SK-N-SH (cell line): ENCODE data around the gene NCAN. TPM values are rescaled to one million over a fixed set of nuclear protein-coding genes. Genes with fewer than 3 reads are reported as not detected.

Experiments used
- CTCF ChIA-PET: fragments of 300-600, 350-600 bp; formaldehyde crosslinking; extraction: SDS; loops from one replicate; lab custom pipeline; 2021; lab: Yijun Ruan, JAX
- POLR2A ChIA-PET: fragments of 350-600 bp; sonication (Branson Sonifier 250); formaldehyde crosslinking; extraction: SDS; loops from one replicate; lab custom pipeline; 2020; ENCODE audit warnings: antibody characterized with exemption, inconsistent platforms; lab: Yijun Ruan, JAX
- DNase-seq: peaks from one replicate; pipeline ENCODE4 v3.0.0; 2012
- H2AFZ ChIP-seq: fragments of 200-600 bp; sonication (generic); 2 replicates; pipeline ENCODE4 v1.8.1; 2016; ENCODE audit warnings: antibody characterized with exemption, mild to moderate bottlenecking, low read depth
- H3F3A ChIP-seq: fragments of 200-600 bp; sonication (generic); replicated peaks from 2 replicates; pipeline ENCODE3; 2016; ENCODE audit warnings: antibody characterized with exemption, mild to moderate bottlenecking; ENCODE audit not compliant: insufficient read depth
- H3K27ac ChIP-seq, 2 experiments: fragments of 200-500 bp in 1 of 2; fragments of 200-600 bp in 1 of 2; sonication (Bioruptor generic) in 1 of 2; sonication (generic), shearing (Covaris generic) in 1 of 2; 2 replicates each; pipeline versions ENCODE4 v1.5.1 to v1.6.1; 2014 to 2016; ENCODE audit warnings: low read depth in 2 of 2, inconsistent platforms in 1 of 2, low read length in 1 of 2, mild to moderate bottlenecking in 1 of 2, mixed read lengths in 1 of 2
- H3K27me3 ChIP-seq: fragments of 200-600 bp; sonication (generic), shearing (Covaris generic); 2 replicates; pipeline ENCODE4 v1.6.1; 2016; ENCODE audit warnings: mixed run types; ENCODE audit not compliant: insufficient read depth
- H3K36me3 ChIP-seq, 2 experiments: fragments of 200-500 bp in 1 of 2; fragments of 200-600 bp in 1 of 2; sonication (Bioruptor generic) in 1 of 2; sonication (generic) in 1 of 2; replicated peaks in 1 of 2; 2 replicates each; pipeline versions ENCODE3 to v1.5.1; 2014 to 2016; ENCODE audit warnings: low read length in 1 of 2, mild to moderate bottlenecking in 1 of 2; ENCODE audit not compliant: insufficient read depth in 2 of 2, control insufficient read depth in 1 of 2
- H3K4me1 ChIP-seq, 2 experiments: fragments of 200-500 bp in 1 of 2; fragments of 200-600 bp in 1 of 2; sonication (Bioruptor generic) in 1 of 2; sonication (generic), shearing (Covaris generic) in 1 of 2; 2 replicates each; pipeline versions ENCODE4 v1.5.1 to v1.6.1; 2014 to 2016; ENCODE audit warnings: low read depth in 1 of 2, low read length in 1 of 2, mixed run types in 1 of 2; ENCODE audit not compliant: insufficient read depth in 2 of 2, control insufficient read depth in 1 of 2
- H3K4me2 ChIP-seq: fragments of 200-600 bp; sonication (generic), shearing (Covaris generic); 2 replicates; pipeline ENCODE4 v1.6.1; 2017; ENCODE audit warnings: mixed run types
- H3K4me3 ChIP-seq, 2 experiments: fragments of 200-500 bp in 1 of 2; fragments of 200-600 bp in 1 of 2; sonication (Bioruptor generic) in 1 of 2; sonication (generic), shearing (Covaris generic) in 1 of 2; 2 replicates each; pipeline versions ENCODE4 v1.5.1 to v1.8.1; 2014 to 2016; ENCODE audit warnings: low read depth in 2 of 2, inconsistent platforms in 1 of 2, low read length in 1 of 2, mild to moderate bottlenecking in 1 of 2, mixed read lengths in 1 of 2, moderate library complexity in 1 of 2
- H3K79me2 ChIP-seq: fragments of 200-600 bp; sonication (generic); 2 replicates; pipeline ENCODE4 v1.8.1; 2017; ENCODE audit warnings: mild to moderate bottlenecking; ENCODE audit not compliant: insufficient read depth
- H3K9ac ChIP-seq: fragments of 200-600 bp; sonication (generic); 2 replicates; pipeline ENCODE4 v1.6.1; 2017; ENCODE audit warnings: mixed run types
- H3K9me2 ChIP-seq: fragments of 200-600 bp; sonication (generic); 2 replicates; pipeline ENCODE4 v1.6.1; 2017; ENCODE audit warnings: mixed run types
- H3K9me3 ChIP-seq: fragments of 200-600 bp; sonication (generic); 2 replicates; pipeline ENCODE4 v1.6.1; 2017; ENCODE audit warnings: mixed run types, mild to moderate bottlenecking, moderate library complexity
- H4K20me1 ChIP-seq: fragments of 200-600 bp; sonication (generic); 2 replicates; pipeline ENCODE4 v1.6.1; 2017; ENCODE audit warnings: mild to moderate bottlenecking, mixed run types; ENCODE audit not compliant: insufficient read depth
- FOSL2 ChIP-seq: IDR thresholded peaks from 2 replicates; pipeline ENCODE4 v1.4.0; 2012; ENCODE audit warnings: low read depth, mild to moderate bottlenecking, moderate library complexity, borderline replicate concordance
- FOXJ3 ChIP-seq: sonication (generic); formaldehyde crosslinking; IDR thresholded peaks from 2 replicates; pipeline ENCODE4 v1.5.1; 2020; ENCODE audit warnings: mild to moderate bottlenecking, missing genetic modification reagents
- GATA2 ChIP-seq: sonication (generic); formaldehyde crosslinking; IDR thresholded peaks from 2 replicates; pipeline ENCODE4 v1.5.0; 2020; ENCODE audit warnings: mild to moderate bottlenecking, missing genetic modification reagents
- JUND ChIP-seq: IDR thresholded peaks from 2 replicates; pipeline ENCODE4 v1.4.0; 2012
- POLR2AphosphoS5 ChIP-seq: IDR thresholded peaks from 2 replicates; pipeline ENCODE4 v1.6.1; 2012; ENCODE audit warnings: low read depth, low read length
- RCOR1 ChIP-seq: fragments of 150-350 bp; IDR thresholded peaks from 2 replicates; pipeline ENCODE4 v1.6.1; 2017; ENCODE audit warnings: antibody characterized with exemption, low read length
- REST ChIP-seq: IDR thresholded peaks from 2 replicates; pipeline ENCODE4 v1.6.1; 2012; ENCODE audit warnings: mild to moderate bottlenecking, low read depth, low read length, moderate library complexity
- RFX5 ChIP-seq: IDR thresholded peaks from 2 replicates; pipeline ENCODE4 v1.6.1; 2012; ENCODE audit warnings: mild to moderate bottlenecking, improper control_type of control experiment, low read length
- TCF12 ChIP-seq: IDR thresholded peaks from 2 replicates; pipeline ENCODE4 v1.4.0; 2012
- TEAD4 ChIP-seq: IDR thresholded peaks from 2 replicates; pipeline ENCODE4 v1.4.0; 2012; ENCODE audit warnings: mild to moderate bottlenecking, borderline replicate concordance; ENCODE audit not compliant: insufficient read depth
- WGBS: methylation state at CpG from one replicate; pipeline ENCODE4 v1.1.6; 2017; ENCODE audit warnings: low lambda C conversion rate; 5-methylcytosine and 5-hydroxymethylcytosine counted together
- polyA plus RNA-seq, 3 experiments: library from polyadenylated mRNA; depleted of rRNA; stranded (reverse); fragments of >200 nt; gene quantifications; 2 replicates each; pipeline ENCODE4 v1.2.3, GENCODE V29; 2012
- TF ChIP-seq, protein P1 (sequence below): fragments of 150-350 bp; IDR thresholded peaks from 2 replicates; pipeline ENCODE4 v1.6.1; 2017; ENCODE audit warnings: antibody characterized with exemption, low read length, low read depth, borderline replicate concordance

Gene NCAN
- polyA plus RNA-seq, 1 of the 3 experiments (the other 2 are of a cell fraction), result 0.03 TPM

DNA sequence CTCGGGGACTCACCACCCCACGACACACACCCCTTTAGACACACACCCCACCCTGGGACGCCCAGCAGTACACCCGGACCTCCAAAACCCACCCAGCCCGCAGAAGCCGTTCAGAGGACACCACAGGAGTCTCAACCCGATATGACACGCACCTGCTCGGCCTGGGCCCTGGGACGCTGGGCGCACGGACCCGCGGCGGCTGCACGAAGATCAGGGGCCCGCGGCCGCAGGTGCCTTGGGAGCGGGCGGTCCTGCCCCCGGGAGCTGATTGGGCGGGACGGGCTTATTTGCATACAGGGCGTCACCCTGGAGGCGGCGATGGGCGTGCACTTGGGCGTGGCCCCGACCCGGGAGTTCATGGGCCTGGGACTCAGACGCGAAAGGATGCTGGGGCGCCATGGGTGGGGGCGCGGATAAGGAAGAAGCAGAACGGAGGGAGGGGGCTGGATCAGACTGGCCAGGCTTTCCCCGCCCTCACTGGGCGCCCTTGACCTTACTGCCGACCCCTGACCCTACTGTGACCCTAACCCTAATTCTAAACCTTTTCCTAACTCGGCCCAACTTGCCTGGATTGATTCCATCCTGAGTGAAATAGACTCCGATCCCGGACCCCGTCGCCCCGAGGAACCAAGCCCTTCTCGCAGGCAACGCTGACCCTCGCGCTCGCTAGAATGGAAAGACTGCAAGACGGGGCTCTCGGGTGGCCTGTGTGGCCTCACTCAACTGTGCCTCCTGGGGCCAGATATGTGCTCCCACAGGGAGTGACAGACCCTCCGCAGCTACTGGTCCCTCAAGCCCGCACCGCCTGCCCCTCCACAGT, 41.5 kb upstream of the NCAN start, which contains the start of gene MEF2B:
TSS of gene MEF2B (minus strand) at position 211 of the 820 bp plus-strand sequence. CDS start 19,528 bp downstream, outside the sequence.
- no peaks in the 10 kb centered on the region for H3K36me3 ChIP-seq
- WGBS, result 26% methylated on average over 22 of the region's 56 CpGs
- no peaks in the 10 kb centered on the region for H4K20me1 ChIP-seq
- TF ChIP-seq FOSL2, result no peak
- no peak for TF ChIP-seq RFX5
- TF ChIP-seq POLR2AphosphoS5, result no peak
- no peak for TF ChIP-seq GATA2 (CRISPR knock-in tag)
- TF ChIP-seq TEAD4, result no peak
- TF ChIP-seq RCOR1, result no peak
- TF ChIP-seq FOXJ3 (CRISPR knock-in tag), result no peak
- TF ChIP-seq, protein P1, sequence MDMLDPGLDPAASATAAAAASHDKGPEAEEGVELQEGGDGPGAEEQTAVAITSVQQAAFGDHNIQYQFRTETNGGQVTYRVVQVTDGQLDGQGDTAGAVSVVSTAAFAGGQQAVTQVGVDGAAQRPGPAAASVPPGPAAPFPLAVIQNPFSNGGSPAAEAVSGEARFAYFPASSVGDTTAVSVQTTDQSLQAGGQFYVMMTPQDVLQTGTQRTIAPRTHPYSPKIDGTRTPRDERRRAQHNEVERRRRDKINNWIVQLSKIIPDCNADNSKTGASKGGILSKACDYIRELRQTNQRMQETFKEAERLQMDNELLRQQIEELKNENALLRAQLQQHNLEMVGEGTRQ, result no peak
- TF ChIP-seq REST, result no peak
- TF ChIP-seq TCF12, result no peak
- no peak for TF ChIP-seq JUND
- peaks cover 0 to 2% of the 10 kb centered on the region in 2 experiments; a peak in 2 of 4 replicates for H3K4me1 ChIP-seq
- H3K27me3 ChIP-seq, result no peaks in the 10 kb centered on the region
- no peaks in the 10 kb centered on the region for H3K9me3 ChIP-seq
- H3K4me2 ChIP-seq, result peak within 1 kb of the TSS; percentile 52; the same call in 1 of the 2 replicates
- H3F3A ChIP-seq, result no peaks in the 10 kb centered on the region
- DNase-seq, result peak; percentile 96
- peak within 1 kb of the TSS in 1 of 2 experiments; percentile 21; a peak in 1 of 4 replicates for H3K4me3 ChIP-seq
- no peak within 1 kb of the TSS for H3K27ac ChIP-seq
- CTCF ChIA-PET, result interaction anchor here (1.1 to 10.6 kb wide), 4 partner anchors 22 to 172 kb away, joined by 3 to 99 read pairs (median 6); no protein-coding TSS in a partner anchor
- no peak within 1 kb of the TSS for H2AFZ ChIP-seq
- H3K9me2 ChIP-seq, result no peaks in the 10 kb centered on the region
- no peak within 1 kb of the TSS for H3K9ac ChIP-seq
- H3K79me2 ChIP-seq, result no peaks in the 10 kb centered on the region
- POLR2A ChIA-PET, result no interaction called here
